Upper lobe of left lung (tissue), 4 donors: ENCODE results near the gene APOL2.

Source experiments
- EP300 ChIP-seq, 4 donors: sonication (generic); formaldehyde crosslinking; IDR thresholded peaks; one replicate each; pipeline ENCODE4 v1.5.1; 2017; ENCODE audit warnings: antibody characterized with exemption in 4 of 4, control low read depth in 2 of 4
- TF ChIP-seq, protein P1 (sequence below), 6 experiments: fragments of 450-650 bp in 4 of 6; fragments of 200-600 bp in 2 of 6; sonication (generic) in 2 of 6; IDR thresholded peaks; one replicate each; pipeline ENCODE4 v1.5.1; 2016 to 2019; ENCODE audit warnings: antibody characterized with exemption in 6 of 6

DNA sequence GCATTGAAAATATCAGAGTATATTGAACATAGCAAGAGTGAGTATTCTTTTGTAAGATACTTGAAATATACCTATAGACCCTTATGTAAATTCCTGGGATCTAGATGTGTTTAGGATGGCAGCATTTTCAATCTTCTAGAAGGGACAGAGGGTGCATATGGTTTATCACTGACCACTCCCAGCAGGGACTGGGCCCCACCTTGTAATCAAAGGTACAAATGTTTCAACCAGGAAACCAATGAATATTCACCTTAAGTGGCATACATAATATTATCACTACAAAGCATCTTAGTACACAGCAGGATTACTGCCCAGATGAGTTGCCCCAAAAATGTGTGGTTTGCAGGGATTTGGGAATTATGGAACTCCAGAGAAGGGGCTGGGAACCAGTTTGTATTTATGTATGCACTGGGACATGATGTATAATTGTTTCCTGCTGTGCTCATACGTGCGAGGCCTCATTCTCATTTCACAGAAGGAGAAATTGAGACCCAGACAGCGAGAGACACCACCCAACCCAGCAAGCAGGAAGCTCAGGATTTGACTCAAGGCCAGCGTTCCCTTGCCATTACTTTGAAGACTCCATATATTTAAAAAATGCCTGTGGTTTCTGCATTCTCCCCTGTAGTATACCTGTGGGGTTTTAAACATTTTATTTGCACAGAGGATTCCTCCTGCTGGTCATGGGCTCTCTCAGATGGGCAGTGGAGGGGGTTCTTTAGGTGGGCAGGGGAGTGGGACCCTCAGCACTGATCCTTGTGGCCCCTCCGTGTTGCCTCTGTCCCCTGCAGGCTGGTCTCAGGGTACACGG, 42.9 kb downstream of the APOL2 start:
- TF ChIP-seq EP300 (IDR thresholded peaks at IDR 0.05): no peak
- TF ChIP-seq, protein P1, sequence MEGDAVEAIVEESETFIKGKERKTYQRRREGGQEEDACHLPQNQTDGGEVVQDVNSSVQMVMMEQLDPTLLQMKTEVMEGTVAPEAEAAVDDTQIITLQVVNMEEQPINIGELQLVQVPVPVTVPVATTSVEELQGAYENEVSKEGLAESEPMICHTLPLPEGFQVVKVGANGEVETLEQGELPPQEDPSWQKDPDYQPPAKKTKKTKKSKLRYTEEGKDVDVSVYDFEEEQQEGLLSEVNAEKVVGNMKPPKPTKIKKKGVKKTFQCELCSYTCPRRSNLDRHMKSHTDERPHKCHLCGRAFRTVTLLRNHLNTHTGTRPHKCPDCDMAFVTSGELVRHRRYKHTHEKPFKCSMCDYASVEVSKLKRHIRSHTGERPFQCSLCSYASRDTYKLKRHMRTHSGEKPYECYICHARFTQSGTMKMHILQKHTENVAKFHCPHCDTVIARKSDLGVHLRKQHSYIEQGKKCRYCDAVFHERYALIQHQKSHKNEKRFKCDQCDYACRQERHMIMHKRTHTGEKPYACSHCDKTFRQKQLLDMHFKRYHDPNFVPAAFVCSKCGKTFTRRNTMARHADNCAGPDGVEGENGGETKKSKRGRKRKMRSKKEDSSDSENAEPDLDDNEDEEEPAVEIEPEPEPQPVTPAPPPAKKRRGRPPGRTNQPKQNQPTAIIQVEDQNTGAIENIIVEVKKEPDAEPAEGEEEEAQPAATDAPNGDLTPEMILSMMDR (IDR thresholded peaks at IDR 0.05): no peak
